ENCODE results near the gene DNASE1L1. TPM values are rescaled to one million over a fixed set of nuclear protein-coding genes. Genes with fewer than 3 reads are reported as not detected.

DNASE1L1 gene
- total RNA-seq, 2 donors from 2014 or later: 36.8 to 70.7 TPM

DNA sequence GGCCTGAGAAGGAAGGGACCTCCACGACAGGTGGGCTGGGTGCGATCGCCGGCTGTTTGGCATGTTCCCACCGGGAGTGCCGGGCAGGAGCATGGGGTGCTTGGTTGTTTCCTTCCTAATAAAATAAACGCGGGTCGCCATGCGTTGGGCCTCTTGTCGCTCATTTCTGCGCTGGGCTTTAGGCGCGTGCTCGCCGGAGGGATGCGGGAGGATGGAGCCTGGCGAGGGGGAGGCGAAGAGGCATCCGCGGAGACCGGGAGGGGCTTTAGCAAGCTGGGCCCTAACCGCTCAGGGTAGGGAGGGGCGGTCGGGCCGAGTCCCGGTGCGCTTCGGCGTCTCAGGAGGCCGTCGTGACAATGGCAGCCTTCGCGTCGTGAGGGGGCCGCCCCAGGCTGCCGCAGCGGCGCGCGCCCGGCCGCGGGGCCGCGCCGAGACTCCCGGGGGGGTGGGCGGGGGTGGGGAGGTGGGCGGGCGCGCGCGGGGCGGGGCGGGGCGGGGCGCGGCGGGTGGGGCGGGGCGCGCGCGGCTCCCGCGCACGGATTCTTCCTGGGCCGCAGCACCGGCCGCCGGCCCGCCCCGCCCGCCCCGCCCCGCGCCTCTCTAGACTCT lies 27.4 kb upstream of the DNASE1L1 start:
- DNase-seq (ENCODE audit: low spot score): no peak

DNA sequence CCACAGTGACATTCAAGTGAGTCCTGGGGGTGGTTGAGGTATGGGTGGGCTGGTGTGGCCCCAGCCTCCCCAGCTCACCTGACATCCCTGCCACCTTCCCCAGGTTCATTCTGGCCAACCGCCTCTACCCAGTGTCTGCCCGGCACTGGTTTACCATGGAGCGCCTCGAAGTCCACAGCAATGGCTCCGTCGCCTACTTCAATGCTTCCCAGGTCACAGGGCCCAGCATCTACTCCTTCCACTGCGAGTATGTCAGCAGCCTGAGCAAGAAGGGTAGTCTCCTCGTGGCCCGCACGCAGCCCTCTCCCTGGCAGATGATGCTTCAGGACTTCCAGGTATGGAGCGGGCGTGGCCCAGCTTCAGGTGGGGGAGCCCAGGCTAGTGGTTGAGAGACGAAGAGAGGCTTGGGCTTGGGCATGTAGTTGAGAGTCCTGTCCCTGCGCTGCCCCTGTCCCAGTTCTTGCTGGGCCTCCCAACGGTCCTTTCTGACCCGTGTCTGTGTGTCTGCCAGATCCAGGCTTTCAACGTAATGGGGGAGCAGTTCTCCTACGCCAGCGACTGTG lies 26.2 kb upstream of the DNASE1L1 start:
- intact Hi-C loops (cut with DNase I): loop anchor here (5.0 kb wide), 2 partner anchors 33 to 52 kb away; partner anchors contain the start of gene UBL4A

More for the DNA sequence above, 27.4 kb upstream of the DNASE1L1 start:
- WGBS: 15% methylated on average over 21 of the region's 78 CpGs
- intact Hi-C loops (cut with DNase I): loop anchor here (5.0 kb wide), 2 partner anchors 34 to 51 kb away; partner anchors contain the start of gene UBL4A
- H3K27me3 ChIP-seq (replicated peaks; ENCODE audit: insufficient read depth): no peaks in the 10 kb centered on the region
- no peaks in the 10 kb centered on the region for H3K36me3 ChIP-seq
- TF ChIP-seq POLR2A (IDR thresholded peaks at IDR 0.05) (no peak), POLR2AphosphoS5 (IDR thresholded peaks at IDR 0.05) (no peak)
- TF ChIP-seq, protein P1, sequence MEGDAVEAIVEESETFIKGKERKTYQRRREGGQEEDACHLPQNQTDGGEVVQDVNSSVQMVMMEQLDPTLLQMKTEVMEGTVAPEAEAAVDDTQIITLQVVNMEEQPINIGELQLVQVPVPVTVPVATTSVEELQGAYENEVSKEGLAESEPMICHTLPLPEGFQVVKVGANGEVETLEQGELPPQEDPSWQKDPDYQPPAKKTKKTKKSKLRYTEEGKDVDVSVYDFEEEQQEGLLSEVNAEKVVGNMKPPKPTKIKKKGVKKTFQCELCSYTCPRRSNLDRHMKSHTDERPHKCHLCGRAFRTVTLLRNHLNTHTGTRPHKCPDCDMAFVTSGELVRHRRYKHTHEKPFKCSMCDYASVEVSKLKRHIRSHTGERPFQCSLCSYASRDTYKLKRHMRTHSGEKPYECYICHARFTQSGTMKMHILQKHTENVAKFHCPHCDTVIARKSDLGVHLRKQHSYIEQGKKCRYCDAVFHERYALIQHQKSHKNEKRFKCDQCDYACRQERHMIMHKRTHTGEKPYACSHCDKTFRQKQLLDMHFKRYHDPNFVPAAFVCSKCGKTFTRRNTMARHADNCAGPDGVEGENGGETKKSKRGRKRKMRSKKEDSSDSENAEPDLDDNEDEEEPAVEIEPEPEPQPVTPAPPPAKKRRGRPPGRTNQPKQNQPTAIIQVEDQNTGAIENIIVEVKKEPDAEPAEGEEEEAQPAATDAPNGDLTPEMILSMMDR (IDR thresholded peaks at IDR 0.05): no peak
- H3K4me1 ChIP-seq (replicated peaks): no peaks in the 10 kb centered on the region
- H3K9me3 ChIP-seq: no peaks in the 10 kb centered on the region
- peak overlapping the region; percentile 79 to 87 for H3K27ac ChIP-seq
- peak overlapping the region; percentile 55 to 61 for H3K4me3 ChIP-seq

DNA sequence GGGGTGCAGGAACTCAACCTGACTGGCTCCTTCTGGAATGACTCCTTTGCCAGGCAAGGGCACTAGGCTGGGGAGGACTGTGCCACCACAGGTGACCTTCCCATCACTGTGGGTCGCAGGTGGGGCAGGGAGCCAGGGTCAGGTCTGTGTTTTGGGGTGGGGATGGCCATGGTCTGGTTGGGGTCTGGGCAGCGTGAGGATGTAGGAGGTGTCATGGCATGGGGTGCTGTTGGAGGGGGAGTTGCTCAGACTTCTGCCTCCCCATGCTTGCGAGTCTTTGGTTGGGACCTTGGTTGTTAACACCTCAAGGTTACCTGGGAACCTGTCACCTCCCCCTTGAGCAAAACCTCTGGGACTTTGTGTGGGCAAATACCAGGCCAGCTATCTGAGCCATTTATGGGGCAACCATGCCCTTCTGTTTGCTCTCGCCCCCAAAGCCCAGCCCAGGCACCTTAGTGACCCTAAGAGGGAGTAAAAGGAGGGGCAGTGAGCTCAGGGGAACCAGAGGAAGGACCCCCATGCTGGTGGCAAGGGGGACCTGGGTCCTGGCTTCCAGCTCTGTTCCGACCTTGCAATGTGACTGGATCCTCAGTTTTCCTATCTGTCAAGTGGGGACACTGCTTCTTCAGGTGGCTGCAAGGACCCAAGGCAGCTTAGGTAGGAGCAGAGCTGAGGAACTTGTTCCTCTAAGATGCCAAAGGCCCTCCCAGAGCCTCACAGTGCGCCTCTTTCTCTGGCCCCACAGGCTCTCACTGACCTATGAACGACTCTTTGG lies 25.5 kb upstream of the DNASE1L1 start:
- DNase-seq (ENCODE audit: low spot score): no peak
- intact Hi-C loops (cut with DNase I): loop anchor here (5.0 kb wide), 2 partner anchors 32 to 53 kb away; partner anchors contain the start of gene UBL4A
- 89% methylated on average over 6 of the region's 7 CpGs for WGBS
- H3K27ac ChIP-seq: no peak overlapping the region
- TF ChIP-seq, protein P1 (IDR thresholded peaks at IDR 0.05): no peak
- TF ChIP-seq POLR2A (IDR thresholded peaks at IDR 0.05) (no peak), POLR2AphosphoS5 (IDR thresholded peaks at IDR 0.05) (no peak)
- H3K4me1 ChIP-seq (replicated peaks): no peaks in the 10 kb centered on the region
- H3K27me3 ChIP-seq (replicated peaks; ENCODE audit: insufficient read depth): no peaks in the 10 kb centered on the region
- H3K4me3 ChIP-seq: no peak overlapping the region
- H3K9me3 ChIP-seq: no peaks in the 10 kb centered on the region
- no peaks in the 10 kb centered on the region for H3K36me3 ChIP-seq

More for the DNA sequence above, 26.2 kb upstream of the DNASE1L1 start:
- TF ChIP-seq, protein P1 (IDR thresholded peaks at IDR 0.05): no peak
- no peak for TF ChIP-seq POLR2AphosphoS5 (IDR thresholded peaks at IDR 0.05)
- TF ChIP-seq POLR2A (IDR thresholded peaks at IDR 0.05): no peak
- DNase-seq (ENCODE audit: low spot score): no peak
- Histone ChIP-seq H3K4me3 (no peak overlapping the region), H3K4me1 (replicated peaks) (no peaks in the 10 kb centered on the region), H3K36me3 (no peaks in the 10 kb centered on the region), H3K27me3 (replicated peaks; ENCODE audit: insufficient read depth) (no peaks in the 10 kb centered on the region), H3K9me3 (no peaks in the 10 kb centered on the region), H3K27ac (no peak overlapping the region)
- 91% methylated on average over 18 of the region's 19 CpGs for WGBS

DNA sequence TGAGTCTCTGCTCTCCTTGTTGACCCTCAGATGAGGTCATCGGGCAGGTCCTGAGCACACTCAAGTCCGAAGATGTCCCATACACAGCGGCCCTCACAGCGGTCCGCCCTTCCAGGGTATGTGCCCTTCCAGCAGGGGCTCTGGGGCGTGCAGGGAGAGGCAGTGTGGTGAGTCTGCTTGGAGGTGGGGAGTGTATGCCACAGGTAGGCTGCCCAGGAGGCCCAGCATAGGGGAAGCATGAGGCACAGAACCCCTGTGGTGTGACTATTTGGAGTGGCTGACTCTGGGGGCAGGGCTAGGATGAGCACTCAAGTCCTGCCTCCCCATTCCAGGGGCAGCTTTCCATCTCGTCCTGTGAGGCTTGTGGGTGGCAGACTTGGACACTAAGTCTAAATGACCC lies 24.6 kb upstream of the DNASE1L1 start:
- DNase-seq (ENCODE audit: low spot score): no peak
- Histone ChIP-seq H3K9me3 (no peaks in the 10 kb centered on the region), H3K36me3 (no peaks in the 10 kb centered on the region), H3K4me3 (no peak overlapping the region), H3K27me3 (replicated peaks; ENCODE audit: insufficient read depth) (no peaks in the 10 kb centered on the region), H3K4me1 (replicated peaks) (no peaks in the 10 kb centered on the region), H3K27ac (no peak overlapping the region)
- intact Hi-C loops (cut with DNase I): no loop called here
- TF ChIP-seq, protein P1 (IDR thresholded peaks at IDR 0.05): no peak
- TF ChIP-seq POLR2A (IDR thresholded peaks at IDR 0.05) (no peak), POLR2AphosphoS5 (IDR thresholded peaks at IDR 0.05) (no peak)
- no CpG with 5 or more reads among the region's 7 CpGs for WGBS

All from prostate gland (tissue), 2 donors.